ENCODE measurements around the gene RAB28. TPM values are rescaled to one million over a fixed set of nuclear protein-coding genes. Genes with fewer than 3 reads are reported as not detected.

RAB28 gene
- total RNA-seq, 1 experiment from 2014 or later: 19.8 TPM

- no peaks in the 10 kb centered on the region for H3K36me3 Mint-ChIP-seq (ENCODE audit: insufficient read depth in 1 of 3, low read depth in 3 of 3)
- no peaks in the 10 kb centered on the region for H3K9me3 Mint-ChIP-seq
- Histone ChIP-seq H2BK120ac (ENCODE audit: low read depth, low read length, poor library complexity, severe bottlenecking) (no peak overlapping the region), H3K4me2 (ENCODE audit: insufficient read depth, insufficient read length, low read length) (no peak overlapping the region), H3K18ac (ENCODE audit: insufficient read length, low read depth, low read length) (no peak overlapping the region), H2BK15ac (ENCODE audit: low read depth, low read length) (no peak overlapping the region), H3K27me3 (ENCODE audit: insufficient read depth, low read length) (no peaks in the 10 kb centered on the region), H2AFZ (ENCODE audit: low read length) (no peak overlapping the region), H2BK12ac (ENCODE audit: insufficient read length, low read depth, low read length) (no peak overlapping the region), H3K23ac (ENCODE audit: insufficient read length, low read depth, low read length) (no peak overlapping the region), H3K79me1 (ENCODE audit: insufficient read depth, low read depth, low read length, poor library complexity, severe bottlenecking) (no peaks in the 10 kb centered on the region), H3K27ac (ENCODE audit: insufficient read length, low read depth, low read length) (no peak overlapping the region), H3K56ac (ENCODE audit: insufficient read length, low read depth, low read length) (no peak overlapping the region), H3K23me2 (ENCODE audit: insufficient read length, low read depth, low read length, poor library complexity, severe bottlenecking) (no peaks in the 10 kb centered on the region), H3K4ac (ENCODE audit: low read depth, low read length) (no peak overlapping the region), H2BK5ac (ENCODE audit: insufficient read length, low read length) (no peak overlapping the region), H3T11ph (ENCODE audit: low read length) (no peak overlapping the region), H4K20me1 (ENCODE audit: control insufficient read depth, insufficient read depth, insufficient read length) (no peaks in the 10 kb centered on the region), H3K14ac (ENCODE audit: insufficient read depth, low read length) (no peak overlapping the region), H2BK20ac (ENCODE audit: low read depth, low read length, poor library complexity, severe bottlenecking) (no peak overlapping the region), H3K9me3 (ENCODE audit: control insufficient read depth, low read depth, low read length) (no peaks in the 10 kb centered on the region), H3K9ac (ENCODE audit: extremely low read depth, insufficient read length, low read length) (no peak overlapping the region), H4K5ac (ENCODE audit: insufficient read length, low read depth, low read length) (no peak overlapping the region), H3K79me2 (ENCODE audit: insufficient read depth, low read length) (no peaks in the 10 kb centered on the region), H3K4me1 (ENCODE audit: insufficient read depth, low read length) (no peaks in the 10 kb centered on the region), H2AK5ac (ENCODE audit: insufficient read length, low read length) (no peak overlapping the region), H4K8ac (replicated peaks; ENCODE audit: insufficient read length, low read depth, low read length) (no peak overlapping the region), H4K91ac (ENCODE audit: insufficient read length, low read depth, low read length) (no peak overlapping the region)
- no CpG with 5 or more reads among the region's 2 CpGs for WGBS (ENCODE audit: extremely low coverage, insufficient read length, low lambda C conversion rate)
- no peak for TF ChIP-seq CTCF (conservative IDR thresholded peaks at IDR 0.05)
- H3K27me3 Mint-ChIP-seq (ENCODE audit: low read depth): no peaks in the 10 kb centered on the region
- H3K4me3 Mint-ChIP-seq: no peak overlapping the region
- H3K27ac Mint-ChIP-seq: no peak overlapping the region
- H3K4me1 Mint-ChIP-seq: no peaks in the 10 kb centered on the region; a peak in 1 of 4 replicates
- DNase-seq: no peak
Observed at GRCh38 chr4:13496605-13497004, 12.5 kb upstream of the RAB28 start.
